HCT116 (cell line): Measurements from ENCODE around the gene HHAT.

Source experiments
- EZH2 ChIP-seq: fragments of 200-600 bp; sonication (generic); IDR thresholded peaks from 2 replicates; pipeline ENCODE4 v1.6.1; 2017; ENCODE audit warnings: antibody characterized with exemption, mixed run types
- RAD21 ChIP-seq: IDR thresholded peaks from 2 replicates; pipeline ENCODE4 v1.6.1; 2012; ENCODE audit warnings: low read depth, mild to moderate bottlenecking
- SIN3A ChIP-seq: IDR thresholded peaks from 2 replicates; pipeline ENCODE4 v1.6.1; 2012; ENCODE audit warnings: low read depth
- TCF7L2 ChIP-seq: IDR thresholded peaks from 2 replicates; pipeline ENCODE4 v1.7.0; 2011; ENCODE audit warnings: borderline replicate concordance, inconsistent platforms; ENCODE audit not compliant: insufficient read depth, insufficient read length; ENCODE audit errors: extremely low read depth
- ZFX ChIP-seq: fragments of 450-650 bp; IDR thresholded peaks from 2 replicates; pipeline ENCODE4 v1.6.1; 2017
- TF ChIP-seq, protein P1 (sequence below), 3 experiments: fragments of 200-600 bp in 1 of 3; sonication (generic) in 1 of 3; IDR thresholded peaks in 2 of 3; conservative IDR thresholded peaks in 1 of 3; 2 replicates each; pipeline ENCODE4 v1.5.1; 2012 to 2017; ENCODE audit warnings: low read depth in 2 of 3, low read length in 2 of 3, antibody characterized with exemption in 1 of 3, borderline replicate concordance in 1 of 3, control low read depth in 1 of 3, mild to moderate bottlenecking in 1 of 3, mixed read lengths in 1 of 3, mixed run types in 1 of 3, moderate library complexity in 1 of 3; ENCODE audit not compliant: insufficient read depth in 1 of 3
- TF ChIP-seq, protein P2 (sequence below): IDR thresholded peaks from 2 replicates; pipeline ENCODE4 v1.6.1; 2011; ENCODE audit warnings: mild to moderate bottlenecking, low read length, moderate library complexity; ENCODE audit not compliant: insufficient replicate concordance; ENCODE audit errors: extremely low read depth
- TF ChIP-seq, protein P3 (sequence below): IDR thresholded peaks from 2 replicates; pipeline ENCODE4 v1.6.1; 2012

DNA sequence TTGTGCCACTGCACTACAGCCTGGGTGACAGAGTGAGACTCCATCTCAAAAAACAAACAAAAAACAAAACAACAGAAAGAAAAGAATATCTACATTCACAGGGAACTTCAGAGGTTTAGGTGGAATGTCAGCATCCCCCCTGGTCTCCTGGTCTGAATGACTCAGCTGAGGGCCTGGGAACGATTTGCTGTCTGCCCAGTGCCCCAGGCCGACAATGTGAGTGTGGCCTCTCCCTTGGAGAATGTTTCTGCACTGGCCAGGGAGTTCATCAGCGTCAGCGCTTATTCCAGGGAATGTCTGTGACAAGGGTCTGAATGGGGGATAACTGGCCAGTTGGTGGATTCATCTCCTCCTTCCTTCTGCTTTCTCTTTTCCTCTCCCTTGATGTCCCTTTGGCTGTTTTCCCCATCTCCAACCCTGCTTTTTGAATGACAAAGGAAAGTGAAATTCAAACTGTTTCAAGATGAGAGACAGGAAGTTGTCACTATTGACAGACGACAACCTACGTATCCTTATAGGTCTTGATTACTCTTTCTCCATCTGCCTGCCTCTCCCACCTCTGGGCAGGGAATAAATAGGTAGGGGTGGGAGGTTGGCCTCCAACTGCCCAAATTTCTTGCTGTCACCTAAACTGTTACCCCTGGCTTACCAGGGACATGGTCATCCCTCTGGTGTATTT, 213.1 kb downstream of the HHAT start:
- no peak for TF ChIP-seq RAD21
- TF ChIP-seq, protein P1, sequence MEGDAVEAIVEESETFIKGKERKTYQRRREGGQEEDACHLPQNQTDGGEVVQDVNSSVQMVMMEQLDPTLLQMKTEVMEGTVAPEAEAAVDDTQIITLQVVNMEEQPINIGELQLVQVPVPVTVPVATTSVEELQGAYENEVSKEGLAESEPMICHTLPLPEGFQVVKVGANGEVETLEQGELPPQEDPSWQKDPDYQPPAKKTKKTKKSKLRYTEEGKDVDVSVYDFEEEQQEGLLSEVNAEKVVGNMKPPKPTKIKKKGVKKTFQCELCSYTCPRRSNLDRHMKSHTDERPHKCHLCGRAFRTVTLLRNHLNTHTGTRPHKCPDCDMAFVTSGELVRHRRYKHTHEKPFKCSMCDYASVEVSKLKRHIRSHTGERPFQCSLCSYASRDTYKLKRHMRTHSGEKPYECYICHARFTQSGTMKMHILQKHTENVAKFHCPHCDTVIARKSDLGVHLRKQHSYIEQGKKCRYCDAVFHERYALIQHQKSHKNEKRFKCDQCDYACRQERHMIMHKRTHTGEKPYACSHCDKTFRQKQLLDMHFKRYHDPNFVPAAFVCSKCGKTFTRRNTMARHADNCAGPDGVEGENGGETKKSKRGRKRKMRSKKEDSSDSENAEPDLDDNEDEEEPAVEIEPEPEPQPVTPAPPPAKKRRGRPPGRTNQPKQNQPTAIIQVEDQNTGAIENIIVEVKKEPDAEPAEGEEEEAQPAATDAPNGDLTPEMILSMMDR (IDR thresholded peaks at IDR 0.05 in 2 of 3, conservative IDR thresholded peaks at IDR 0.05 in 1 of 3; ENCODE audit: borderline replicate concordance in 1 of 3, insufficient read depth in 1 of 3, low read depth in 2 of 3, low read length in 2 of 3): no peak
- TF ChIP-seq TCF7L2: no peak
- TF ChIP-seq, protein P2, sequence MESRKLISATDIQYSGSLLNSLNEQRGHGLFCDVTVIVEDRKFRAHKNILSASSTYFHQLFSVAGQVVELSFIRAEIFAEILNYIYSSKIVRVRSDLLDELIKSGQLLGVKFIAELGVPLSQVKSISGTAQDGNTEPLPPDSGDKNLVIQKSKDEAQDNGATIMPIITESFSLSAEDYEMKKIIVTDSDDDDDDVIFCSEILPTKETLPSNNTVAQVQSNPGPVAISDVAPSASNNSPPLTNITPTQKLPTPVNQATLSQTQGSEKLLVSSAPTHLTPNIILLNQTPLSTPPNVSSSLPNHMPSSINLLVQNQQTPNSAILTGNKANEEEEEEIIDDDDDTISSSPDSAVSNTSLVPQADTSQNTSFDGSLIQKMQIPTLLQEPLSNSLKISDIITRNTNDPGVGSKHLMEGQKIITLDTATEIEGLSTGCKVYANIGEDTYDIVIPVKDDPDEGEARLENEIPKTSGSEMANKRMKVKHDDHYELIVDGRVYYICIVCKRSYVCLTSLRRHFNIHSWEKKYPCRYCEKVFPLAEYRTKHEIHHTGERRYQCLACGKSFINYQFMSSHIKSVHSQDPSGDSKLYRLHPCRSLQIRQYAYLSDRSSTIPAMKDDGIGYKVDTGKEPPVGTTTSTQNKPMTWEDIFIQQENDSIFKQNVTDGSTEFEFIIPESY: no peak
- no peak for TF ChIP-seq SIN3A
- no peak for TF ChIP-seq EZH2
- TF ChIP-seq ZFX: no peak
- TF ChIP-seq, protein P3, sequence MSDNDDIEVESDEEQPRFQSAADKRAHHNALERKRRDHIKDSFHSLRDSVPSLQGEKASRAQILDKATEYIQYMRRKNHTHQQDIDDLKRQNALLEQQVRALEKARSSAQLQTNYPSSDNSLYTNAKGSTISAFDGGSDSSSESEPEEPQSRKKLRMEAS: no peak
